K562 (cell line): ENCODE results near the gene TEX54. TPM values are rescaled to one million over a fixed set of nuclear protein-coding genes. Genes with fewer than 3 reads are reported as not detected.

ENCODE experiments used
- CBX8 ChIP-seq: fragments of 200-600 bp; sonication (generic); IDR thresholded peaks from 2 replicates; pipeline ENCODE4 v1.6.1; 2012; ENCODE audit warnings: borderline replicate concordance, mixed run types, low read depth, mild to moderate bottlenecking, moderate library complexity, mixed read lengths, low read length, control low read depth, inconsistent platforms; ENCODE audit not compliant: poor library complexity, severe bottlenecking; ENCODE audit errors: extremely low read depth
- ETV5 ChIP-seq: sonication (generic); formaldehyde crosslinking; IDR thresholded peaks from 2 replicates; pipeline ENCODE4 v1.4.0; 2020; ENCODE audit warnings: low read depth, mild to moderate bottlenecking, missing genetic modification reagents
- FOXA3 ChIP-seq, 2 experiments: fragments of 450-650 bp in 1 of 2; sonication (generic) in 1 of 2; formaldehyde crosslinking; IDR thresholded peaks in 1 of 2; conservative IDR thresholded peaks in 1 of 2; 2 replicates each; pipeline versions ENCODE4 v1.4.0 to v1.8.0; 2020 to 2022; ENCODE audit warnings: mild to moderate bottlenecking in 2 of 2, missing genetic modification reagents in 1 of 2
- HCFC1 ChIP-seq: IDR thresholded peaks from 2 replicates; pipeline ENCODE4 v1.6.1; 2012; ENCODE audit warnings: low read depth, low read length, improper control_type of control experiment
- HEY1 ChIP-seq: fragments of 250-450 bp; sonication (Bioruptor Pico); IDR thresholded peaks from 2 replicates; pipeline ENCODE4 v1.5.0; 2020; ENCODE audit warnings: mild to moderate bottlenecking, moderate library complexity, borderline replicate concordance
- HIVEP1 ChIP-seq: fragments of 250-450 bp; sonication (Bioruptor Pico); IDR thresholded peaks from 2 replicates; pipeline ENCODE4 v1.4.0; 2020; ENCODE audit warnings: mild to moderate bottlenecking
- HNRNPK ChIP-seq: fragments of 200-400 bp; formaldehyde crosslinking; IDR thresholded peaks from one replicate; pipeline ENCODE4 v1.6.1; 2018; ENCODE audit warnings: mild to moderate bottlenecking, low read depth, low read length; ENCODE audit not compliant: poor library complexity, severe bottlenecking
- MEF2D ChIP-seq: conservative IDR thresholded peaks from 2 replicates; pipeline ENCODE4 v1.6.1; 2016; ENCODE audit warnings: low read depth, missing genetic modification characterization, missing compliant biosample characterization
- NBN ChIP-seq: fragments of 450-650 bp; IDR thresholded peaks from 2 replicates; pipeline ENCODE4 v1.6.1; 2016; ENCODE audit warnings: low read depth, mild to moderate bottlenecking
- NR1H2 ChIP-seq: sonication (generic); formaldehyde crosslinking; IDR thresholded peaks from 2 replicates; pipeline ENCODE4 v1.4.0; 2020; ENCODE audit warnings: mild to moderate bottlenecking, missing genetic modification reagents
- ZNF347 ChIP-seq: fragments of 450-650 bp; formaldehyde crosslinking; IDR thresholded peaks from 2 replicates; pipeline ENCODE4 v1.4.0; 2020; ENCODE audit warnings: low read depth, mild to moderate bottlenecking, moderate library complexity
- polyA plus RNA-seq, 8 experiments: library from polyadenylated mRNA; depleted of rRNA in 4 of 8; stranded (reverse) in 5 of 8; unstranded in 3 of 8; fragments of >200 nt; fragmentation: Nextera tagmentation in 2 of 8; fragmentation: Illumina TruSeq in 1 of 8; extraction: Ambion mirVana in 2 of 8; extraction: Trizol in 1 of 8; gene quantifications; 2 replicates each; pipeline versions ENCODE4 v1.2.1 to v1.2.3, GENCODE V29; 2011 to 2014; ENCODE audit warnings: inconsistent platforms in 1 of 8, missing spikeins in 1 of 8
- total RNA-seq, 7 experiments: library from RNA; depleted of rRNA in 6 of 7; stranded (reverse); fragments of >200 nt in 6 of 7; fragmentation: Illumina TruSeq in 2 of 7; extraction: Trizol in 2 of 7; gene quantifications; 2 replicates each; pipeline versions ENCODE4 v1.2.1 to v1.2.3, GENCODE V29; 2011 to 2021; ENCODE audit warnings: low replicate concordance in 1 of 7
- TF ChIP-seq, protein P1 (sequence below): fragments of 450-650 bp; formaldehyde crosslinking; IDR thresholded peaks from 2 replicates; pipeline ENCODE4 v1.4.0; 2022; ENCODE audit warnings: mild to moderate bottlenecking, moderate library complexity
- TF ChIP-seq, protein P2 (sequence below): fragments of 250-450 bp; sonication (Bioruptor Pico); IDR thresholded peaks from 2 replicates; pipeline ENCODE4 v1.5.0; 2021; ENCODE audit warnings: mild to moderate bottlenecking, moderate library complexity
- TF ChIP-seq, protein P3 (sequence below): fragments of 450-650 bp; IDR thresholded peaks from 2 replicates; pipeline ENCODE4 v1.6.1; 2016; ENCODE audit warnings: low read depth

TEX54 gene
- total and polyA plus RNA-seq, 9 of the 15 experiments (the other 6 are each of a cell fraction or from before 2014, with no cell fraction given), result not detected

DNA sequence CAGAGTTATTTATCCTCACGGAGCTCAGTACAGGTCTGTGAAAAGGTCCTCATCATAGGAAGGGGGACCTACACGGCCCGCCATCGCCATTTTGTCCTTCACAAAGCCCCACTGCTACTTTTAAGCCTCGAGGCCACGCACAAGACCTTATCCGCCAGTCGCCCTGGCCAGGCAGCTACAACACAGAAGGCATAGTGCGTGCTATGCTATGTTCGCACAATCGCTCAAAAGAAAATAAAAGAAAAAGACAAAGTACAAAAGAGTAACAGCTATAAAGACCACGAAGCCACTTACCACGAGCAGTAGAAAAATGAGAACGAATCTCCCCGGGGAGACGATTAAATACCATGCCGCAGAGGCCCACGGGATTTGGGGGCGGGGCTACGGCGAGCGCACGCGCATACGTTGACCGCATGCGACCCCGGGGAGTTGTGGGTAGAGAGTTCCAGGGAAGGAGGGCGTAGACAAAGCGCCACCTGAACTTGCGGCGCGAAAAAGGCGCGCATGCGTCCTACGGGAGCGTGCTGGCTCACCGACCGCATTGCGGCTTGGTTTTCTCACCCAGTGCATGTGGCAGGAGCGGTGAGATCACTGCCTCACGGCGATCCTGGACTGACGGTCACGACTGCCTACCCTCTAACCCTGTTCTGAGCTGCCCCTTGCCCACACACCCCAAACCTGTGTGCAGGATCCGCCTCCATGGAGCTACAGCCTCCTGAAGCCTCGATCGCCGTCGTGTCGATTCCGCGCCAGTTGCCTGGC lies 23.1 kb upstream of the TEX54 start (continued):
- TF ChIP-seq HNRNPK (no peak), MEF2D (tag) (peak; percentile 63; the same call in 1 of the 2 replicates), FOXA3 (CRISPR knock-in tag; conservative IDR thresholded peaks at IDR 0.05 in 1 of 2, IDR thresholded peaks at IDR 0.05 in 1 of 2) (0 out of 4 replicates have a peak, but pooled peaks of 1 of the 2 experiments have one; percentile 17), HCFC1 (peak; percentile 40), ETV5 (CRISPR knock-in tag) (peak; percentile 70; the same call in 1 of the 2 replicates), NBN (peak; percentile 79), ZNF347 (CRISPR knock-in tag) (no peak), NR1H2 (no peak), HIVEP1 (CRISPR knock-in tag) (no peak), CBX8 (no peak), HEY1 (CRISPR knock-in tag) (peak; percentile 90; the same call in 1 of the 2 replicates)
- TF ChIP-seq, protein P1, sequence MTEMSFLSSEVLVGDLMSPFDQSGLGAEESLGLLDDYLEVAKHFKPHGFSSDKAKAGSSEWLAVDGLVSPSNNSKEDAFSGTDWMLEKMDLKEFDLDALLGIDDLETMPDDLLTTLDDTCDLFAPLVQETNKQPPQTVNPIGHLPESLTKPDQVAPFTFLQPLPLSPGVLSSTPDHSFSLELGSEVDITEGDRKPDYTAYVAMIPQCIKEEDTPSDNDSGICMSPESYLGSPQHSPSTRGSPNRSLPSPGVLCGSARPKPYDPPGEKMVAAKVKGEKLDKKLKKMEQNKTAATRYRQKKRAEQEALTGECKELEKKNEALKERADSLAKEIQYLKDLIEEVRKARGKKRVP (CRISPR knock-in tag), result peak; percentile 61
- TF ChIP-seq, protein P2, sequence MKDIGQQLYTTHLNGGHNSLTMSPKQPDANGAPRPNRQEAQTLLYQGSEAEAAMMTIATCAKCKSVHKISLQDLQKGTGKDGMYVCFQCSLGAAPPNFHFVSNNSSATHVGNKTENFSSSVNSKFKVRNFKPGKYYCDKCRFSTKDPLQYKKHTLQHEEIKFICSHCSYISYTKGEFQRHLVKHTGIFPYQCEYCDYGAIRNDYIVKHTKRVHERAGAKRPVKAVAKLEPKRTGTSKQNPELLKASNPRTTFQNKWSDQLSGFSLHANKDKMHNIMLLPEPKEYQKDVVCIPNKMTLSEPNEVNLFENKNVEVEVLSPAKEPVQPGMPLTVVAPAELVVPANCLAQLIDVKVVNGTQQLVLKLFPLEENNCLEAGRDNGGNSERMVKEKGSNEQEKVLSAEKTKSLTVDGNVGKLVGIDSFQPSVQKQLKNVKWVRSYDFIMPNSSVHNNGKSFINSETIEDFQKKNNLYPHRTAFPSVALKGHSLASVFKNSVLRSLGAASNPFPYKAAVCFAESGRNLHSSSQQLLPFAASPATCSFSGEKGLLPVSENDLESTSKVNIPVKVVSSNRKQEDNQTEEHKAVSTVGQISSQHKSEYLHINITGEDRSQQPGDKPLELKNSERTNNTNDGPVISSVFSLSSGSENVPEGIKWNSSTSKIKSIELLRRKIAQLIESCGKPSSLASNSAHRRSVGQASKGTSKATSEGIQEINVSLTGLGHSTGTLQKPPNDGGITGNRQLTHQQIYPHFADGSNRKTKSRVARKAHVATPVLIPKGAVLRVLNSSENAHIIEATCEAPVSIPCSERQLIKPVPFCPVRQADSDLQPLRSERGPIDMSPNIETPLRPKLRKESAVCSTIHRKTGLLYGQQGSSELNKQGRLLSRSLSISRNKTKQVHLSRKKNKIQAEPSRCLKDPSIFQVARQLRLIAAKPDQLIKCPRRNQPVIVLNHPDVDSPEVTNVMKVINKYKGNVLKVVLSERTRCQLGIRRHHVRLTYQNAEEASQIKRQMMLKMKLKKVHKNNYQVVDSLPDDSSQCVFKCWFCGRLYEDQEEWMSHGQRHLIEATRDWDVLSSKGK (CRISPR knock-in tag), result no peak
- TF ChIP-seq, protein P3, sequence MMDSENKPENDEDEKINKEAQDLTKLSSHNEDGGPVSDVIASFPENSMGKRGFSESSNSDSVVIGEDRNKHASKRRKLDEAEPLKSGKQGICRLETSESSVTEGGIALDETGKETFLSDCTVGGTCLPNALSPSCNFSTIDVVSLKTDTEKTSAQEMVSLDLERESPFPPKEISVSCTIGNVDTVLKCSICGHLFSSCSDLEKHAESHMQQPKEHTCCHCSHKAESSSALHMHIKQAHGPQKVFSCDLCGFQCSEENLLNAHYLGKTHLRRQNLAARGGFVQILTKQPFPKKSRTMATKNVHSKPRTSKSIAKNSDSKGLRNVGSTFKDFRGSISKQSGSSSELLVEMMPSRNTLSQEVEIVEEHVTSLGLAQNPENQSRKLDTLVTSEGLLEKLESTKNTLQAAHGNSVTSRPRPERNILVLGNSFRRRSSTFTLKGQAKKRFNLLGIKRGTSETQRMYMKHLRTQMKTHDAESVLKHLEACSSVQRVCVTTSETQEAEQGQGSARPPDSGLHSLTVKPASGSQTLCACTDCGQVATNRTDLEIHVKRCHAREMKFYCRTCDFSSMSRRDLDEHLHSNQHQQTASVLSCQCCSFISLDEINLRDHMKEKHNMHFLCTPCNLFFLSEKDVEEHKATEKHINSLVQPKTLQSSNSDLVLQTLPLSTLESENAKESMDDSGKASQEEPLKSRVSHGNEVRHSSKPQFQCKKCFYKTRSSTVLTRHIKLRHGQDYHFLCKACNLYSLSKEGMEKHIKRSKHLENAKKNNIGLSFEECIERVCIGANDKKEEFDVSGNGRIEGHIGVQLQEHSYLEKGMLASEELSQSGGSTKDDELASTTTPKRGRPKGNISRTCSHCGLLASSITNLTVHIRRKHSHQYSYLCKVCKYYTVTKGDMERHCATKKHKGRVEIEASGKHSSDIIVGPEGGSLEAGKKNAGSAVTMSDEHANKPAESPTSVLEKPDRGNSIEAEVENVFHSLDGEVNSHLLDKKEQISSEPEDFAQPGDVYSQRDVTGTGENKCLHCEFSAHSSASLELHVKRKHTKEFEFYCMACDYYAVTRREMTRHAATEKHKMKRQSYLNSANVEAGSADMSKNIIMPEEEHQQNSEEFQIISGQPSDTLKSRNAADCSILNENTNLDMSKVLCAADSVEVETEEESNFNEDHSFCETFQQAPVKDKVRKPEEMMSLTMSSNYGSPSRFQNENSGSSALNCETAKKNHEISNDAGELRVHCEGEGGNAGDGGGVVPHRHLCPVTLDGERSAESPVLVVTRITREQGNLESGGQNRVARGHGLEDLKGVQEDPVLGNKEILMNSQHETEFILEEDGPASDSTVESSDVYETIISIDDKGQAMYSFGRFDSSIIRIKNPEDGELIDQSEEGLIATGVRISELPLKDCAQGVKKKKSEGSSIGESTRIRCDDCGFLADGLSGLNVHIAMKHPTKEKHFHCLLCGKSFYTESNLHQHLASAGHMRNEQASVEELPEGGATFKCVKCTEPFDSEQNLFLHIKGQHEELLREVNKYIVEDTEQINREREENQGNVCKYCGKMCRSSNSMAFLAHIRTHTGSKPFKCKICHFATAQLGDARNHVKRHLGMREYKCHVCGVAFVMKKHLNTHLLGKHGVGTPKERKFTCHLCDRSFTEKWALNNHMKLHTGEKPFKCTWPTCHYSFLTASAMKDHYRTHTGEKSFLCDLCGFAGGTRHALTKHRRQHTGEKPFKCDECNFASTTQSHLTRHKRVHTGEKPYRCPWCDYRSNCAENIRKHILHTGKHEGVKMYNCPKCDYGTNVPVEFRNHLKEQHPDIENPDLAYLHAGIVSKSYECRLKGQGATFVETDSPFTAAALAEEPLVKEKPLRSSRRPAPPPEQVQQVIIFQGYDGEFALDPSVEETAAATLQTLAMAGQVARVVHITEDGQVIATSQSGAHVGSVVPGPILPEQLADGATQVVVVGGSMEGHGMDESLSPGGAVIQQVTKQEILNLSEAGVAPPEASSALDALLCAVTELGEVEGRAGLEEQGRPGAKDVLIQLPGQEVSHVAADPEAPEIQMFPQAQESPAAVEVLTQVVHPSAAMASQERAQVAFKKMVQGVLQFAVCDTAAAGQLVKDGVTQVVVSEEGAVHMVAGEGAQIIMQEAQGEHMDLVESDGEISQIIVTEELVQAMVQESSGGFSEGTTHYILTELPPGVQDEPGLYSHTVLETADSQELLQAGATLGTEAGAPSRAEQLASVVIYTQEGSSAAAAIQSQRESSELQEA, result peak; percentile 62; the same call in 1 of the 2 replicates
